ENCODE data around the gene FUT4.
"Not testable (repeated sequence)": the region's sequence is repeated elsewhere in the genome, so short reads cannot be mapped to it uniquely, and the experiment has no call there.

FUT4 gene

DNA sequence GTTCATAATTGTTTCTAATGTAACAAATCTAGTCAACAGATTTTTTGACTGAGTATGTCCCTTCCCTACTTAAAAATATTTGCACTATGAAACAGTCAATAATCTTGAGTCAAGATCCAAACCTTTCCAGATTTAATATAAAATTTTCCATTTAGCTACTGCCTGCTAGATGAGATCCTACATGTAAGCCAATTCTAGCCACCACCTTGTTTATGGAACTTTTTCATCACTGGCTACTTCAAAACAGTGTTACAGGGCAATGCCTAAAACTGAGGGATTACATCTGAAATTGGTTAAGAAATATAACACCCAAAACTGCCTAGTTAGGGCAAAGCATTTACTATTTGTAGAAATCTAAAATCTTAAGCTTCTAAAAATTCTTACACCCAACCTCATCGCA, 10.5 kb upstream of the FUT4 start:
- no peak for DNase-seq (ENCODE audit: low read depth)

GRCh38 chr11:94533696-94534630, 9.8 kb upstream of the FUT4 start:
- DNase-seq (ENCODE audit: low read depth) = no peak

GRCh38 chr11:94536386-94536785, 7.3 kb upstream of the FUT4 start:
- no peak for DNase-seq (ENCODE audit: low read depth)

DNA sequence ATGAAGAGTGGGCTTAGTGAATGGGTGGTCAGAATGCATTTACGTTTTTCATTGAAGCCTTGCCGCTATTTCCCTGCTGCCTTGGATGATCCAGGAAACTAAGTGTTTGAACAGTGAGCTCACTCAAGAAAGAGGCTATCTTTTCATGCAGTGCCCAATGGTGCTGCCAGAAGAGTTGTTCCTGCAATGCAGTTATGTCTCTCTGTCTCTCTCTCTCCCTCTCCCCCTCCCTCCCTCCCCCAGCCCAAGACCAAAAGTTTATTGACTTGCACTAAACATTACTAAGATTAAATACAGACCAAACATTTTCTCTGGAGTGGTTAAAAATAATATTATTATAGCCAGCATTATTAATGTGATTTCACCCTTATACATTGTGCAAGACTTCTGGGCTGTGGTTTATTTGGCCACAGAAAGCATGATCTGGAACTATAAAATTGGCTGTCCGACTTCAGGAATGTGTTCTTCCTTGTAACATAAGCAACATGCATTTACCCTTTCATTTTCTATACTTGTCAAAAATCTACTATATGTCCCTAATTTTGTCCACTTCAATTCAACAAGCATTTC, 6.6 kb upstream of the FUT4 start:
- DNase-seq (ENCODE audit: low read depth) = peak; percentile 84

DNA sequence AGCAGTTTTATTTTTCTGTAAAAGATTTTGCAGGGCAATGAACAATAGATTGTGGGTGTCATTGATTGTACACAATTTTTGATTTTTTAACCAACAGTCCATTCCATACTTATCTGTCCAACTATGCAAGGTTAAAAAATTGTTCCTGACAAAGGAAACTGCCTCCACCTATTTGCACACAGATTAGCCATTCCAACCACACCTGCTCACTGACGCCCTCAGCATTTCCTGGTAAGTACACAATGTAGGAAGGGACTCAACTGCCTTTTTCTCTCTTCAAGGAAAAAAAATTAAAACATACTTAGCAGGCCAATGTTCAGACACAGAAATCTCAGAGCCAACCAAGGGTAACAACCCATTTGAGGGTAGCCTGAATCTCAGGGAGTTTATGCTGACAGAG, 4.3 kb upstream of the FUT4 start:
- no peak for DNase-seq (ENCODE audit: low read depth)

DNA sequence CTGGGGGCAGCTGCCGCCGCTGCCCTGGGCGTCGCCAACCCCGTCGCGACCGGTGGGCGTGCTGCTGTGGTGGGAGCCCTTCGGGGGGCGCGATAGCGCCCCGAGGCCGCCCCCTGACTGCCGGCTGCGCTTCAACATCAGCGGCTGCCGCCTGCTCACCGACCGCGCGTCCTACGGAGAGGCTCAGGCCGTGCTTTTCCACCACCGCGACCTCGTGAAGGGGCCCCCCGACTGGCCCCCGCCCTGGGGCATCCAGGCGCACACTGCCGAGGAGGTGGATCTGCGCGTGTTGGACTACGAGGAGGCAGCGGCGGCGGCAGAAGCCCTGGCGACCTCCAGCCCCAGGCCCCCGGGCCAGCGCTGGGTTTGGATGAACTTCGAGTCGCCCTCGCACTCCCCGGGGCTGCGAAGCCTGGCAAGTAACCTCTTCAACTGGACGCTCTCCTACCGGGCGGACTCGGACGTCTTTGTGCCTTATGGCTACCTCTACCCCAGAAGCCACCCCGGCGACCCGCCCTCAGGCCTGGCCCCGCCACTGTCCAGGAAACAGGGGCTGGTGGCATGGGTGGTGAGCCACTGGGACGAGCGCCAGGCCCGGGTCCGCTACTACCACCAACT, 1.0 kb downstream of the FUT4 start:
- DNase-seq (ENCODE audit: low read depth) = peak; percentile 19

DNA sequence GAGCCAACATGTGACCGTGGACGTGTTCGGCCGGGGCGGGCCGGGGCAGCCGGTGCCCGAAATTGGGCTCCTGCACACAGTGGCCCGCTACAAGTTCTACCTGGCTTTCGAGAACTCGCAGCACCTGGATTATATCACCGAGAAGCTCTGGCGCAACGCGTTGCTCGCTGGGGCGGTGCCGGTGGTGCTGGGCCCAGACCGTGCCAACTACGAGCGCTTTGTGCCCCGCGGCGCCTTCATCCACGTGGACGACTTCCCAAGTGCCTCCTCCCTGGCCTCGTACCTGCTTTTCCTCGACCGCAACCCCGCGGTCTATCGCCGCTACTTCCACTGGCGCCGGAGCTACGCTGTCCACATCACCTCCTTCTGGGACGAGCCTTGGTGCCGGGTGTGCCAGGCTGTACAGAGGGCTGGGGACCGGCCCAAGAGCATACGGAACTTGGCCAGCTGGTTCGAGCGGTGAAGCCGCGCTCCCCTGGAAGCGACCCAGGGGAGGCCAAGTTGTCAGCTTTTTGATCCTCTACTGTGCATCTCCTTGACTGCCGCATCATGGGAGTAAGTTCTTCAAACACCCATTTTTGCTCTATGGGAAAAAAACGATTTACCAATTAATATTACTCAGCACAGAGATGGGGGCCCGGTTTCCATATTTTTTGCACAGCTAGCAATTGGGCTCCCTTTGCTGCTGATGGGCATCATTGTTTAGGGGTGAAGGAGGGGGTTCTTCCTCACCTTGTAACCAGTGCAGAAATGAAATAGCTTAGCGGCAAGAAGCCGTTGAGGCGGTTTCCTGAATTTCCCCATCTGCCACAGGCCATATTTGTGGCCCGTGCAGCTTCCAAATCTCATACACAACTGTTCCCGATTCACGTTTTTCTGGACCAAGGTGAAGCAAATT, 1.8 kb downstream of the FUT4 start:
- DNase-seq (ENCODE audit: low read depth) = peak; percentile 24

- DNase-seq (ENCODE audit: low read depth) = no peak
Observed at GRCh38 chr11:94546162-94546470, 2.4 kb downstream of the FUT4 start.

DNA sequence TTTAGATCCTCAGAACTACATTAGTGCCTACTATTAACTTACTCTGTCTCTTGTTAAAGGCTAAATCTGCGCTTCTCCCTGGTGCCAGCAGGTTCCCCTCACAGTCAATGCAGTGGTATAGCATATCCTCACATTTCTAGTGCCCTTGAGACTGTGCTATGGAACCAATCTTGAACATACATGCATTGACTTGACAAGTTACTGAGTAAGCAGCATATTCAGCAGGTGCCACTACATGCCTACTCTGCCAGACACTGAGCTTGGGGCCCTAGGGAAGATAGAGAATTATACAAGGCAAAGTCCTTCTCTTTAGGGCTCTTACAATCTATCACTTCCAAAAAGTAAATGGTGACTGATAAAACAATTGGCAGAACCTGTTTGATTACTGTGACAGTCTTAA, 3.2 kb downstream of the FUT4 start:
- no peak for DNase-seq (ENCODE audit: low read depth)

GRCh38 chr11:94549146-94549545, 5.4 kb downstream of the FUT4 start:
- no peak for DNase-seq (ENCODE audit: low read depth)

DNA sequence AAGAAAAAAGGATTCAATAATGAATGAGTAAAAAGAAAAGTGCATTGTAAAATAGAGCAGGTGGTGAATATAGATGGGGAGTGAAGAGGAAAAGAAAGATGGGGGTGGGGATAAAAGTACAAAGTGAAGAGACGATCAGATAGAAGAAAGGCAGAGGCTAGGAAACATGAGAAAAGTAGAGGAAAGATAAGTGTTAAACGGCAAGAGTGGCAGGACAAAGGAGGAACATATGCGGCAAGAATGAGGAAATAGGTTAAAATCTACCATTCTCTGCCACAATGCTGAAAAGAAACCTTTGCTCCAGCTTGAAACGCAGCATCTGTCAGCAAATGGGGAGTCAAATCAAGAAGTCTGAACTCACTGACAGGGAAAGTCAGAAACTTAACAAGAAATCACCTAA, 6.8 kb downstream of the FUT4 start:
- DNase-seq (ENCODE audit: low read depth) = no peak

- peak; percentile 47 for DNase-seq (ENCODE audit: low read depth)
Observed at GRCh38 chr11:94553938-94554337, 10.2 kb downstream of the FUT4 start.

DNA sequence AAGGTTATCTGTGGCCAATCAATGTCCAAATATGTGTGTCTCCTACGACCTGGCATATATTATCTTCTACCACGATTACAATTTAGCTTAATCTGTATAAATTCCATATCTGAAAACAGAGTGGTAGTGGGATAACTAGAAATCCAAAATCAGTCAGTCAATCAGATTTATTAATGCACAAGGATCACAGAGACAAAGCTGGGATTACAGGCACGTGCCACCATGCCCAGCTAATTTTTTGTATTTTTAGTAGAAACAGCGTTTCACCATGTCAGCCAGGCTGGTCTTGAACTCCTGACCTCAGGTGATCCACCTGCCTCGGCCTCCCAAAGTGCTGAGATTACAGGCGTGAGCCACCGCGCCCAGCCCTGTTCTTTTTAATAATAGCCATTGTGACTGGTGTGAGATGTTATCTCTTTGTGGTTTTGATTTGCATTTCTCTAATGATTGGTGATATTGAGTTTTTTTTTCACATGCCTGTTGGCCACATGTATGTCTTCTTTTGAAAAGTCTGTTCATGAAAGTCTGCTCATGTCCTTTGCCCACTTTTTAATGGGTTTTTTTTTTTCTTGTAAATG, 12.1 kb downstream of the FUT4 start:
- not testable (repeated sequence) for DNase-seq (ENCODE audit: low read depth)

DNA sequence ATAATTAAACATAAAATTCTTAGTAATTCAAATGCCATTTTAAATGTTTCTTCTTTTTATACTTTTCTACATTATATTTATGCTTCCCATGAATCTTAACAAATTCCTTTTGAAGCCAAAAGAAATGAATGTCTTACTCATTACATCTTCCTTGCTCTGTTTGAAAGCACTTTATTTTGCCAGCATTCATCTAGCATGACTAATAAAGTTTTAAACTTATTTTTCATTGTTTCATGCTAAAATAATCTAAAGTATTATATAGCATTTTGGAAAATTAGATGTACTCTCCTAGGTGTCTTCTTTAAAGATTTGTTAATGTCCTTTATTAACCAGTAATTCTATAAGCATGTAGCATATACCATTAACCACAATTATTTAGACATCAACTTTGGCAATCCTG, 13.7 kb downstream of the FUT4 start:
- peak; percentile 69 for DNase-seq (ENCODE audit: low read depth)

DNA sequence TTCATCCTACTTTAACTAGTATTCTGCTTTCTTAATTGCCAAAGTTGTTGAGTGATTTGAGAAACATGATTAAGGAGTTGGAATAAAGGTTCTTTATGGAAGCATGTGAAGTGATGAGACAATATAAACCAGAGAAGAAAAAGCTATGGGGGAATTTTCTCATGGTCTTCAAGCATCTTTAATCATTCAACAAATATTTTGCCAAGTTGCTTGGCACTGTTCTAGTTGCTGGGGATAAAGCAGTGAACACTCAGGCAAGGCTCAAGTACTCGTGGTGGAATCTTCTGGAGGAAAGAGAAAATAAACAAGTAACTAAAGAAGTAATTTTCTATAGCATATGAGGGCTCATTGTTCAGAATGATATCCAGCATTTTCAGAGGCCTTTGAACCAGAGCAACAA, 14.3 kb downstream of the FUT4 start:
- peak; percentile 74 for DNase-seq (ENCODE audit: low read depth)

DNA sequence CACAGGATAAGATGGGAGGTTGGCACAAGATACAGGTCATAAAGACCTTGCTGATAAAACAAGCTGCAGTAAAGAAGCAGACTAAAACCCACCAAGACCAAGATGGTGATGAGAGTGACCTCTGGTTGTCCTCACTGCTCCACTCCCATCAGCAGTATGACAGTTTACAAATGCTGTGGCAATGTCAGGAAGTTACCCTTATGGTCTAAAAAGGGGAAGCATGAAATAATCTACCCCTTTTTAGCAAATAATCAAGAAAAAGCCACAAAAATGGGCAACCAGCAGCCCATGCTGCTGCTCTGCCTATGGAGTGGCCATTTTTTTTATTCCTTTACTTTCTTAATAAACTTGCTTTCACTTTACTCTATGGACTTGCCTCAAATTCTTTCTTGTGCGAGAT, 14.7 kb downstream of the FUT4 start:
- DNase-seq (ENCODE audit: low read depth) = no peak

- DNase-seq (ENCODE audit: low read depth) = no peak
Observed at GRCh38 chr11:94558932-94559331, 15.2 kb downstream of the FUT4 start.

DNA sequence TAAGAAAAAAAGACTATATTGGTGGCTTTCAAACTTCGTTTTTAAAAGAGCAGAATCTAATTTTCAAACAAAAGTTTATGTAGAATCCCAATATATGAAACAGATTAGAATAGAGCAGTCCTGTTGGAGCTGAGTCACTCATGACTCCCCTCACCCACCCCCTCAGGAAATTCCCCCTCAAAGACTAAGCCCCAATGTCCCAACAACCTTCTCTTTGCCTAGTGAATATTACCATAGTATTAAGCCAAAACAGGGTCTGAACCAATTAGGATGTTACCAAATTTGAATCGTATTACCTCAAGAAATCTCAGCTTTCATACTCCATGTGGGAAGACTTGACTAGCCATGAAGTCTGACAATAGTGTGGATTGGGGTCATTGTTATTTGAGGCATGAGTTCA, 15.6 kb downstream of the FUT4 start:
- DNase-seq (ENCODE audit: low read depth) = no peak

GRCh38 chr11:94560834-94561233, 17.1 kb downstream of the FUT4 start:
- peak; percentile 34 for DNase-seq (ENCODE audit: low read depth)

DNA sequence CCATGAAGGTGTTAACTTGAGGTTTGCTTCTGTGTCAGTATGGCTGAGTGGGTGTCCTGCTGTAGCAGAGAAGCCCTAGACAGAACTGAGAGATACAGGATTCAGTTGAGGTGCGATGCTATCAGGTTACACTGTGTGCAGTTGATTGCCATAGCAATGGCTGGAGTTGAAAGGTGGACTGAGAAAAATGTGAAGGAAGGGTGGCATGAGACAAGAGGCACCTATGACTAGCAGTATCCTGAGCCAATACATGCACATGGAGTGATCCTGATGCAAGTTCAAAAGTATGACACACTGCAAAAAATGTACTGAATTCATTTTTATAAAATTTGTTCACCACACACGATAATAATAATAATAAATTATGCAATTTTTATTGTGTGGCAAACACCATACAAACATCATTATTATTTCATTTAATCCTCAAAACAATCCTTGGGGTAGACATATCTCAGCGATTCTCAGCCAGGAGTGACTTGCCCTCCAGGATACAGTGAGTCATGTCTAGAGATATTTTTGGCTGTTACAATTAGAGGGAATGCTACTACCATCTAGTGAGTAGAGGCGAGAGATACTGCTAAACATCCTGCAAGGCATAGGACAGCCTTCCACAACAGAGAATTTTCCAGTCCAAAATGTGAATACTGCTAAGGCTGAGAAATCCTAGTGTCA, 19.6 kb downstream of the FUT4 start:
- peak; percentile 82 for DNase-seq (ENCODE audit: low read depth)

GRCh38 chr11:94563848-94564467, 20.2 kb downstream of the FUT4 start:
- no peak for DNase-seq (ENCODE audit: low read depth)
